ENCODE results near the gene ZNF525. TPM values are rescaled to one million over a fixed set of nuclear protein-coding genes. Genes with fewer than 3 reads are reported as not detected.

ZNF525 gene
- total and polyA plus RNA-seq, 2 of the 13 experiments (the other 11 are each of a cell fraction or from before 2014, with no cell fraction given), result 3.4 to 8.7 TPM

- TF ChIP-seq, protein P1, sequence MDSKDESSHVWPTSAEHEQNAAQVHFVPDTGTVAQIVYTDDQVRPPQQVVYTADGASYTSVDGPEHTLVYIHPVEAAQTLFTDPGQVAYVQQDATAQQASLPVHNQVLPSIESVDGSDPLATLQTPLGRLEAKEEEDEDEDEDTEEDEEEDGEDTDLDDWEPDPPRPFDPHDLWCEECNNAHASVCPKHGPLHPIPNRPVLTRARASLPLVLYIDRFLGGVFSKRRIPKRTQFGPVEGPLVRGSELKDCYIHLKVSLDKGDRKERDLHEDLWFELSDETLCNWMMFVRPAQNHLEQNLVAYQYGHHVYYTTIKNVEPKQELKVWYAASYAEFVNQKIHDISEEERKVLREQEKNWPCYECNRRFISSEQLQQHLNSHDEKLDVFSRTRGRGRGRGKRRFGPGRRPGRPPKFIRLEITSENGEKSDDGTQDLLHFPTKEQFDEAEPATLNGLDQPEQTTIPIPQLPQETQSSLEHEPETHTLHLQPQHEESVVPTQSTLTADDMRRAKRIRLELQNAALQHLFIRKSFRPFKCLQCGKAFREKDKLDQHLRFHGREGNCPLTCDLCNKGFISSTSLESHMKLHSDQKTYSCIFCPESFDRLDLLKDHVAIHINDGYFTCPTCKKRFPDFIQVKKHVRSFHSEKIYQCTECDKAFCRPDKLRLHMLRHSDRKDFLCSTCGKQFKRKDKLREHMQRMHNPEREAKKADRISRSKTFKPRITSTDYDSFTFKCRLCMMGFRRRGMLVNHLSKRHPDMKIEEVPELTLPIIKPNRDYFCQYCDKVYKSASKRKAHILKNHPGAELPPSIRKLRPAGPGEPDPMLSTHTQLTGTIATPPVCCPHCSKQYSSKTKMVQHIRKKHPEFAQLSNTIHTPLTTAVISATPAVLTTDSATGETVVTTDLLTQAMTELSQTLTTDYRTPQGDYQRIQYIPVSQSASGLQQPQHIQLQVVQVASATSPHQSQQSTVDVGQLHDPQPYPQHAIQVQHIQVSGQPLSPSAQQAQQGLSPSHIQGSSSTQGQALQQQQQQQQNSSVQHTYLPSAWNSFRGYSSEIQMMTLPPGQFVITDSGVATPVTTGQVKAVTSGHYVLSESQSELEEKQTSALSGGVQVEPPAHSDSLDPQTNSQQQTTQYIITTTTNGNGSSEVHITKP (CRISPR knock-in tag; IDR thresholded peaks at IDR 0.05; ENCODE audit: low read depth), result peak; percentile 87
- TF ChIP-seq ZBTB38 (CRISPR knock-in tag; IDR thresholded peaks at IDR 0.05) (peak; percentile 28; the same call in 1 of the 2 replicates), ETV5 (CRISPR knock-in tag; IDR thresholded peaks at IDR 0.05; ENCODE audit: borderline replicate concordance) (peak; percentile 7; the same call in 1 of the 2 replicates), ARNTL (CRISPR knock-in tag; IDR thresholded peaks at IDR 0.05) (peak; percentile 52; the same call in 1 of the 2 replicates), POLR2G (IDR thresholded peaks at IDR 0.05; ENCODE audit: low read depth, low read length) (peak; percentile 84), CBX2 (IDR thresholded peaks at IDR 0.05; ENCODE audit: low read depth, low read length) (no peak), CBX2 (CRISPR knock-in tag; IDR thresholded peaks at IDR 0.05; ENCODE audit: low read depth) (no peak), ZFX (CRISPR knock-in tag; IDR thresholded peaks at IDR 0.05; ENCODE audit: low read depth) (peak; percentile 53; the same call in 1 of the 2 replicates), CTCF (CRISPR knock-in tag; IDR thresholded peaks at IDR 0.05) (peak; percentile 39), ZNF343 (CRISPR knock-in tag; IDR thresholded peaks at IDR 0.05) (no peak), ZNF263 (CRISPR knock-in tag; IDR thresholded peaks at IDR 0.05) (peak; percentile 84)
- TF ChIP-seq, protein P2, sequence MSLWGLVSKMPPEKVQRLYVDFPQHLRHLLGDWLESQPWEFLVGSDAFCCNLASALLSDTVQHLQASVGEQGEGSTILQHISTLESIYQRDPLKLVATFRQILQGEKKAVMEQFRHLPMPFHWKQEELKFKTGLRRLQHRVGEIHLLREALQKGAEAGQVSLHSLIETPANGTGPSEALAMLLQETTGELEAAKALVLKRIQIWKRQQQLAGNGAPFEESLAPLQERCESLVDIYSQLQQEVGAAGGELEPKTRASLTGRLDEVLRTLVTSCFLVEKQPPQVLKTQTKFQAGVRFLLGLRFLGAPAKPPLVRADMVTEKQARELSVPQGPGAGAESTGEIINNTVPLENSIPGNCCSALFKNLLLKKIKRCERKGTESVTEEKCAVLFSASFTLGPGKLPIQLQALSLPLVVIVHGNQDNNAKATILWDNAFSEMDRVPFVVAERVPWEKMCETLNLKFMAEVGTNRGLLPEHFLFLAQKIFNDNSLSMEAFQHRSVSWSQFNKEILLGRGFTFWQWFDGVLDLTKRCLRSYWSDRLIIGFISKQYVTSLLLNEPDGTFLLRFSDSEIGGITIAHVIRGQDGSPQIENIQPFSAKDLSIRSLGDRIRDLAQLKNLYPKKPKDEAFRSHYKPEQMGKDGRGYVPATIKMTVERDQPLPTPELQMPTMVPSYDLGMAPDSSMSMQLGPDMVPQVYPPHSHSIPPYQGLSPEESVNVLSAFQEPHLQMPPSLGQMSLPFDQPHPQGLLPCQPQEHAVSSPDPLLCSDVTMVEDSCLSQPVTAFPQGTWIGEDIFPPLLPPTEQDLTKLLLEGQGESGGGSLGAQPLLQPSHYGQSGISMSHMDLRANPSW (CRISPR knock-in tag; IDR thresholded peaks at IDR 0.05; ENCODE audit: borderline replicate concordance), result peak; percentile 27; the same call in 1 of the 2 replicates
- TF ChIP-seq, protein P3, sequence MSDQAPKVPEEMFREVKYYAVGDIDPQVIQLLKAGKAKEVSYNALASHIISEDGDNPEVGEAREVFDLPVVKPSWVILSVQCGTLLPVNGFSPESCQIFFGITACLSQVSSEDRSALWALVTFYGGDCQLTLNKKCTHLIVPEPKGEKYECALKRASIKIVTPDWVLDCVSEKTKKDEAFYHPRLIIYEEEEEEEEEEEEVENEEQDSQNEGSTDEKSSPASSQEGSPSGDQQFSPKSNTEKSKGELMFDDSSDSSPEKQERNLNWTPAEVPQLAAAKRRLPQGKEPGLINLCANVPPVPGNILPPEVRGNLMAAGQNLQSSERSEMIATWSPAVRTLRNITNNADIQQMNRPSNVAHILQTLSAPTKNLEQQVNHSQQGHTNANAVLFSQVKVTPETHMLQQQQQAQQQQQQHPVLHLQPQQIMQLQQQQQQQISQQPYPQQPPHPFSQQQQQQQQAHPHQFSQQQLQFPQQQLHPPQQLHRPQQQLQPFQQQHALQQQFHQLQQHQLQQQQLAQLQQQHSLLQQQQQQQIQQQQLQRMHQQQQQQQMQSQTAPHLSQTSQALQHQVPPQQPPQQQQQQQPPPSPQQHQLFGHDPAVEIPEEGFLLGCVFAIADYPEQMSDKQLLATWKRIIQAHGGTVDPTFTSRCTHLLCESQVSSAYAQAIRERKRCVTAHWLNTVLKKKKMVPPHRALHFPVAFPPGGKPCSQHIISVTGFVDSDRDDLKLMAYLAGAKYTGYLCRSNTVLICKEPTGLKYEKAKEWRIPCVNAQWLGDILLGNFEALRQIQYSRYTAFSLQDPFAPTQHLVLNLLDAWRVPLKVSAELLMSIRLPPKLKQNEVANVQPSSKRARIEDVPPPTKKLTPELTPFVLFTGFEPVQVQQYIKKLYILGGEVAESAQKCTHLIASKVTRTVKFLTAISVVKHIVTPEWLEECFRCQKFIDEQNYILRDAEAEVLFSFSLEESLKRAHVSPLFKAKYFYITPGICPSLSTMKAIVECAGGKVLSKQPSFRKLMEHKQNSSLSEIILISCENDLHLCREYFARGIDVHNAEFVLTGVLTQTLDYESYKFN (CRISPR knock-in tag; conservative IDR thresholded peaks at IDR 0.05), result peak; percentile 43; the same call in 1 of the 2 replicates
- TF ChIP-seq, protein P4, sequence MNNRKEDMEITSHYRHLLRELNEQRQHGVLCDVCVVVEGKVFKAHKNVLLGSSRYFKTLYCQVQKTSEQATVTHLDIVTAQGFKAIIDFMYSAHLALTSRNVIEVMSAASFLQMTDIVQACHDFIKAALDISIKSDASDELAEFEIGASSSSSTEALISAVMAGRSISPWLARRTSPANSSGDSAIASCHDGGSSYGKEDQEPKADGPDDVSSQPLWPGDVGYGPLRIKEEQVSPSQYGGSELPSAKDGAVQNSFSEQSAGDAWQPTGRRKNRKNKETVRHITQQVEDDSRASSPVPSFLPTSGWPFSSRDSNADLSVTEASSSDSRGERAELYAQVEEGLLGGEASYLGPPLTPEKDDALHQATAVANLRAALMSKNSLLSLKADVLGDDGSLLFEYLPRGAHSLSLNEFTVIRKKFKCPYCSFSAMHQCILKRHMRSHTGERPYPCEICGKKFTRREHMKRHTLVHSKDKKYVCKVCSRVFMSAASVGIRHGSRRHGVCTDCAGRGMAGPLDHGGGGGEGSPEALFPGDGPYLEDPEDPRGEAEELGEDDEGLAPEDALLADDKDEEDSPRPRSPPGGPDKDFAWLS (CRISPR knock-in tag; IDR thresholded peaks at IDR 0.05; ENCODE audit: borderline replicate concordance), result no peak
These were observed 66.0 kb downstream of the ZNF525 start, which contains the start of gene ZNF761 (continued) for GRCh38 chr19:53431399-53432087.

Measured in HepG2 (cell line).